GM20000 (cell line): ENCODE data around the gene SH3RF3.

Source experiments
- DNase-seq: peaks from one replicate; pipeline ENCODE4 v3.0.0; 2012; ENCODE audit warnings: low spot score
- TF ChIP-seq, protein P1 (sequence below): IDR thresholded peaks from 2 replicates; pipeline ENCODE4 v1.5.1; 2012; ENCODE audit warnings: mild to moderate bottlenecking, control low read depth; ENCODE audit errors: extremely low read depth, missing control alignments

The SH3RF3 gene

DNA sequence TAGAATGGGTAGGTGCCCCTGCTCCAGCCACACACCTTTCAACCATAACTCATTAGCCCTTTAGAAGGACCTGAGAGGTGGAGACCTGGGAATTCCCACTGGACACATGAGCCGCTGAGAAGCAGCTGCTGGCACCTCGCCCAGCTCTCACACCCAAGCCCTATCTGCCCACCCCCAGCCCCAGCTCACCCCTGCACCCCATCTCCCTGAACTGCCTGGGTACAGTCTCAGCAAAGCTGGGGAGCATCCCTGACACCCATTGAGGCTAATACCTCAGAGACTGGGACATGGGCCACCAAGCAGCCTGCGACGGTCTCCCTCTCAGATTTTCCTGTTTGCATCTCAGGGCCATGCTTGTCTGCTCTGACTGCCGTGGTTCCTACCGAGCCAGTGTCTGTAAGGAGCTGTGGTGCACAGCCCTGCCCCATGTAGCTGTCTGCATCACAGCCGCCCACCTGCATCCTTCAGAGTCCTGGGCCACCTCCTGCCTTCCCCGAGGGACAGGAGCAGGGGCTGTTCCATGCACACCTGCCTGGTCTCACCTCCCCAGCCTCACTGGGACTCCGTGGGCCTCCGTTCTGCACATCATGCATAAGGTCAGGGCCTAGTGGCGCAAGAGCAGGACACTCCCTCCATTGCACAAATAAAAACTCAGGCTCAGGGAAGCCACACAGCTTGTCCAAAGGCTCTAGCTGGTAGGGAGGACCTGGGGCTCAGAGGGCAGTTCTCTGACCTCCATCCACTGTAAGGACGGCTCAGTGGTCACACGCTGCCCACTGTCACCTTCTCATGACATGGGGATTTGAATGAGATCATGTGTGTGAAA is 394.7 kb downstream of the SH3RF3 start:
- TF ChIP-seq, protein P1, sequence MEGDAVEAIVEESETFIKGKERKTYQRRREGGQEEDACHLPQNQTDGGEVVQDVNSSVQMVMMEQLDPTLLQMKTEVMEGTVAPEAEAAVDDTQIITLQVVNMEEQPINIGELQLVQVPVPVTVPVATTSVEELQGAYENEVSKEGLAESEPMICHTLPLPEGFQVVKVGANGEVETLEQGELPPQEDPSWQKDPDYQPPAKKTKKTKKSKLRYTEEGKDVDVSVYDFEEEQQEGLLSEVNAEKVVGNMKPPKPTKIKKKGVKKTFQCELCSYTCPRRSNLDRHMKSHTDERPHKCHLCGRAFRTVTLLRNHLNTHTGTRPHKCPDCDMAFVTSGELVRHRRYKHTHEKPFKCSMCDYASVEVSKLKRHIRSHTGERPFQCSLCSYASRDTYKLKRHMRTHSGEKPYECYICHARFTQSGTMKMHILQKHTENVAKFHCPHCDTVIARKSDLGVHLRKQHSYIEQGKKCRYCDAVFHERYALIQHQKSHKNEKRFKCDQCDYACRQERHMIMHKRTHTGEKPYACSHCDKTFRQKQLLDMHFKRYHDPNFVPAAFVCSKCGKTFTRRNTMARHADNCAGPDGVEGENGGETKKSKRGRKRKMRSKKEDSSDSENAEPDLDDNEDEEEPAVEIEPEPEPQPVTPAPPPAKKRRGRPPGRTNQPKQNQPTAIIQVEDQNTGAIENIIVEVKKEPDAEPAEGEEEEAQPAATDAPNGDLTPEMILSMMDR, result no peak

DNA sequence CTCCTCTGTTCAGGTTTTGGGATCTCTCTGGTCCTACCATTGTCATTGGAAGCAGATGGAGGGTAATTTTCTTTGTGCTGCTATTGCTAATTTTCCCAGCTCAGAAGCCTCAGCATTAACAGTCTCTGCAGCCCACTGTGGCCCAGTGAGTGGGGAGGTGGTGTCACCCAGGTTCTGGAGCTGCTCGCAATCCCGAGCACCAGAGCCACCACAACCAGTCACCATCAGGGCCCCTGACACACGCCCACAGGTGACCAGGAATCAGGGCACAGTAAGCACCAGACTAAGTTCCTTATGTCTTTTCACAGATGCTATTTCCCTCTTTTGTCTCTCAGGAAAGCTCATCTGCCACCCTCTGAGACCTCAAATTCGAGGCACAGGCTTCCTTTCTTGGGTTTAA is 396.8 kb downstream of the SH3RF3 start:
- TF ChIP-seq, protein P1, result no peak
- DNase-seq, result no peak

More for the DNA sequence above, 394.7 kb downstream of the SH3RF3 start:
- DNase-seq, result no peak

DNA sequence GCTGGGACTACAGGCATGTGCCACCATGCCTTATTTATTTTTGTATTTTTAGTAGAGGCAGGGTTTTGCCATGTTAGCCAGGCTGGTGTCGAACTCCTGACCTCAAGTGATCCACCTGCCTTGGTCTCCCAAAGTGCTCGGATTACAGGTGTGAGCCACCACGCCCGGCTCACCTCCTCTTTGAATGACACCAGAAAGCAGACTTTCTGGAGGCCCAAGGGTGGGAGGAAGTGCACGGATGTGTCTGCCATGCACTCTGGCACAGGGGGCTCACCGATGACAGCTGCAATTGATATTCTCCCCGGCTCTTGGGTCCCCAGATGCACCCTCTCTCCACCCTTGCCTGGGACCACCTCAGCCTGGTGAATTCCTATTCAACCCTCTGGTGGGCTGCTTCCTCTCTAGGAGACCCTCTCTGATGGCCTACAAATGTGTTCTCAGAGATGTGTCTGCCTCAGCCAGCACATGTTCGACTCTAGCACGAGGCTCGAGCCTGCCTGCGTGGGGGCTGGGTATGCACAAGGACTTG is 397.5 kb downstream of the SH3RF3 start:
- DNase-seq, result no peak
- TF ChIP-seq, protein P1, result no peak

DNA sequence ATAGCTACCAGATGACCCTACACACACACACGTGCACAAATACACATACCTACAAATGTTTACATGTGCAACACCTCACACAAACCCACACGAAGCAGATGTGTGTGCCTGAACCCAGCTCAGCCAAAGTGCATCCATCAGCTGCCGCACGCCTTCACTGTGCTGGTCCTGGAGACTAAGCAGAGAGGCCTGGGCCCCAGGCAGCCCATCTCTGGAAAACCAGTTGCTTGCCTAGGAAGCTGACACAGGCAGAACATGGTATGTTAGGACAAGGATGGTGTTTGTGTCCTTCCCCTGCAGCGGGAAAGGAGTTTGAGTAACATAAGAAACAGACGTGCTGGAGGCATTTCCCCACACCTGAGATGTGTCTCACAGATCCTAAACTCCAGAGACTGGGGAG is 398.1 kb downstream of the SH3RF3 start:
- no peak for DNase-seq
- TF ChIP-seq, protein P1, result no peak

DNA sequence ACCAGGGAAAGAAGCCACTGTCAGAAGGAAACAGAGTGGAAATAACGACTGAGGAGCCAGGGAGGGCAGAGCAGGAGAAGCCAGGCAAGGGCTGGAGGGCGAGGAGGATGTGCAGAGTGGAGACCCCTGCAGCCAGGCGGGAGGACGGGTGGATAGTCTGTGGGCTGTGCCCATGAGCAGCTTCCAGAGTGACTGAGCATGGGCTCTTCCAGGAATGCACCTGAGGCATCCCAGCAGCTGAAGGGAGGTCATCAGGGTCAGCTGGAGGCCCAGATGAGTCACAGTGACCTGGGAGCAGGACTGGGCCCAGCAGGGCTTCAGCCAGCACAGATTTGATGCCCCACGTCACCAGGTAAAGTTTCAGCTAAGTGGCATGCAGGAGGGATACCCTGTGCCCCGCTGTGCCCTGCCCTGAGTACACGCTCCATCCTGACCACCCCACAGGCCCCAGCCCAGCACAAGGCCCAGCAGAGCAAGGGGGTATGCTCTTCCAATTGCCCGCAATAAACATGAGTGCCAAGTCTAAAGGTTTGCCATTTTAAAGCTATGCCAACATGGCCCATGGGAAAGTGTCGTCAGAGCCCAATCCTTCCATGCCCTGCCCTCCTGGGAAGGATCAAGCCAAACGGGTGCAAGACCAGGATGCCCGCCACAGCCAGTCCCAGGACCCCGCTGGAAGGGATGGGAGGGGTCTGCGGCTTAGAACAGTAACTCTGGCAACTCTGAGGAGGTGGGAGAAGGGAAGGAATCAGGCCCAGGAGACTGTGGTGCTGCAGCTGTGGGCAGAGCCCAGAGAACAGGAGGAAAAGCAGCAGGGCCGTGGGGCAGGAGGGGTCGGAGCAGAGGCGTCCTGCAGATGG is 399.1 kb downstream of the SH3RF3 start:
- TF ChIP-seq, protein P1, result no peak
- no peak for DNase-seq

DNA sequence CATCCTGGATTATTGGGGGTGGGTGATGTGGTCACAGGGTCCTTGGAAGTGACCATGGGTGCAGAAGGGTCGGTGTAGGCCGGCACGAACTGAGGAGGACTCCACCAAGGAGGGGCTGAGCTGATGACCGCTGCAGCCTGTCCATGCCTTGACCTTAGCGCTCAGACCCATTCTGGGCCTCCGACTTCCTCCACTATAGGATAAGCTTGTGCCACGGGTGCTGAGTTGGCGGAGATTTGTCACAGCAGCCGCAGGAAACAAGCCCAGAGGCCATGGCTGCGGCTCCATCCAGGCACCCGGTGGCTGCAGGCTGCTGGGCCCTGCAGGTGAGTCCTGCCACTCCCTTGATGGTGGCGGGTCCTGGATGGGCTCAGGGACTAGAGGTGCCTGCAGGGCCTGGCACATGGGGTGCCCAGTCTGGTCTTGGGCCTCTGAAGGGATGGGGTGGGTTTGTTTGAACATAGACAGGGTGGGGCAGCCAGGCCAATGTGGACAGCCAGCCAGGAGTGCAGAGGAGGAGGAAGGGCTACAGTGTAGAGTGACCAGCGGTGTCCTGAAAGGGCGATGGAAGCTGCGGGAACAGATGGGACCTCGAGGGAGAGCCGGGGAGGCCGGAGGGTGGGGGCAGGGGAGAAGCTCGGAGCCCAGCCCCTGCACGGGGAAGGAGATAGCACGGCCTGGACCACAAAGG is 400.0 kb downstream of the SH3RF3 start:
- TF ChIP-seq, protein P1, result no peak
- DNase-seq, result no peak
